Gastrocnemius medialis (tissue), 4 donors: Measurements from ENCODE around the gene SYNJ2BP.

Source experiments
- CTCF ChIP-seq, 5 experiments: fragments of 450-650 bp in 3 of 5; fragments of 200-600 bp in 2 of 5; sonication (generic) in 2 of 5; IDR thresholded peaks in 4 of 5; conservative IDR thresholded peaks in 1 of 5; 1 replicate in 4 of 5; 2 replicates in 1 of 5; pipeline ENCODE4 v1.5.1; 2016 to 2019; ENCODE audit warnings: antibody characterized with exemption in 5 of 5, mild to moderate bottlenecking in 3 of 5, moderate library complexity in 3 of 5
- POLR2A ChIP-seq, 2 donors: fragments of 450-650 bp; IDR thresholded peaks; one replicate each; pipeline ENCODE4 v1.6.1; 2017; ENCODE audit warnings: antibody characterized with exemption in 2 of 2, mild to moderate bottlenecking in 2 of 2, moderate library complexity in 2 of 2

- no peak for TF ChIP-seq CTCF (IDR thresholded peaks at IDR 0.05 in 4 of 5, conservative IDR thresholded peaks at IDR 0.05 in 1 of 5)
- TF ChIP-seq POLR2A (IDR thresholded peaks at IDR 0.05) = no peak
Observed at GRCh38 chr14:70398280-70398679, 18.6 kb downstream of the SYNJ2BP start.
